Measurements from ENCODE around the gene NCAPG2. TPM values are rescaled to one million over a fixed set of nuclear protein-coding genes. Genes with fewer than 3 reads are reported as not detected.

NCAPG2 gene
- total RNA-seq, 1 experiment from 2014 or later = 99.4 TPM

DNA sequence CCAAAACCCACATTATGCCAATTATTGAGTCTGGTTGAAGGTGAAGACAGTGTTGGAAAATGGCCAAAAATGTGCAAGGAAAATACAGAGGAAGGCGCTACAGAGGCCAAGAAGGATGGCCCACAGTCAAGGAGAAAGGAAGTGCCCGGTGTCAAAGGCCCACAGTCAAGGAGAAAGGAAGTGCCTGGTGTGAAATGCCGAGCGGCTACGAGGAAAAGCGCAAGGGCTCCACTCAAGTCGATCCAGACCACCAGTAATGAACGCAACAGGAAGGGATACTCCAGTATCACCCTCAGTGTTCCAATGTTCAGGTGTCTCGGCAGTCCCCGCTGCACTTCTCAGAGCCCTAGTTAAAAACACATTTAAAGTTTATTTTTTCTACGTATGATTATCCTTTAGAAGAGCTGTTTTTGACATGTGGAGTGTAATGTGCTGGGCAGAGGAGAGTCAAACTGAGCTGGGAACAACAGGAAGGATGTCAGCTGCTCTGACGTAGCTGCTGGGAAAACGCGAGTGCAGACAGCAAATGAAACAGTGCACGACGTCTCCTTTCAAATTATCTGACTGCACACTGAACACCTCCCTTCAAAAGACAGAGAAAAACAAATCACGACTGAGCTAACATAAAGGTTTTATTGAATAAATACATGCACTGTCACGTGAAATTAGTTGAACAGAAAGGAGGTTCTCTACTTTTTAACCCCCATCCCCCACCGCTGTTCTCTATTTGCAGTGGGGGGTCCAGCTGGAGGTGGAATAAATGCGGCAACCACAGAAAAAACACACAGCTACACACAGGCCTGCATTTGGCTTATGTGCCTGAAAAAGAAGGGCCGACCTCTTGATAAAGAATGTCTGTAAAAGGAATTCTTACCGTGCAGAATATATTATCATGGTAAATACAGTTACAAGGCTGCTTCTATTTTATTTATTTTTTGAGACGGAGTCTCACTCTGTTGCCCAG is 26.1 kb upstream of the NCAPG2 start:
- no peak overlapping the region for H2BK12ac ChIP-seq (ENCODE audit: insufficient read length, low read depth, low read length)
- H3K4me1 ChIP-seq (ENCODE audit: insufficient read depth, low read length) = no peaks in the 10 kb centered on the region; the same call in 1 of the 2 replicates
- no peak overlapping the region for H3K56ac ChIP-seq (ENCODE audit: insufficient read length, low read depth, low read length)
- H3K4me2 ChIP-seq (ENCODE audit: insufficient read depth, insufficient read length, low read length) = no peak overlapping the region
- WGBS (ENCODE audit: extremely low coverage, insufficient read length, low lambda C conversion rate) = no CpG with 5 or more reads among the region's 23 CpGs
- H3K27me3 ChIP-seq (ENCODE audit: insufficient read depth, low read length) = no peaks in the 10 kb centered on the region
- no peak overlapping the region for H3K4ac ChIP-seq (ENCODE audit: low read depth, low read length)
- peak overlapping the region in 2 of 3 experiments; percentile 1 to 16; a peak in 3 of 7 replicates for H3K27ac Mint-ChIP-seq
- H3K4me3 Mint-ChIP-seq = no peak overlapping the region
- no peaks in the 10 kb centered on the region for H4K20me1 ChIP-seq (ENCODE audit: control insufficient read depth, insufficient read depth, insufficient read length)
- H3K36me3 Mint-ChIP-seq (ENCODE audit: insufficient read depth in 1 of 3, low read depth in 3 of 3) = peaks cover 3 to 30% (median 28%) of the 10 kb centered on the region in 3 experiments; a peak in 5 of 7 replicates
- no peak overlapping the region for H3K27ac ChIP-seq (ENCODE audit: insufficient read length, low read depth, low read length)
- H3K23me2 ChIP-seq (ENCODE audit: insufficient read length, low read depth, low read length, poor library complexity, severe bottlenecking) = no peaks in the 10 kb centered on the region
- no peak overlapping the region for H3K14ac ChIP-seq (ENCODE audit: insufficient read depth, low read length)
- no peak overlapping the region for H2AFZ ChIP-seq (ENCODE audit: low read length)
- no peak overlapping the region for H2BK5ac ChIP-seq (ENCODE audit: insufficient read length, low read length)
- H3K9me3 ChIP-seq (ENCODE audit: control insufficient read depth, low read depth, low read length) = no peaks in the 10 kb centered on the region
- H3K23ac ChIP-seq (ENCODE audit: insufficient read length, low read depth, low read length) = no peak overlapping the region
- no peak overlapping the region for H3K9ac ChIP-seq (ENCODE audit: extremely low read depth, insufficient read length, low read length)
- no peak overlapping the region for H2AK5ac ChIP-seq (ENCODE audit: insufficient read length, low read length)
- H2BK15ac ChIP-seq (ENCODE audit: low read depth, low read length) = no peak overlapping the region
- no peaks in the 10 kb centered on the region for H3K9me3 Mint-ChIP-seq
- DNase-seq = no peak
- no peak overlapping the region for H2BK120ac ChIP-seq (ENCODE audit: low read depth, low read length, poor library complexity, severe bottlenecking)
- H3K4me1 Mint-ChIP-seq = peaks cover 11 to 39% of the 10 kb centered on the region in 2 experiments
- no peaks in the 10 kb centered on the region for H3K79me2 ChIP-seq (ENCODE audit: insufficient read depth, low read length)
- no peak overlapping the region for H4K91ac ChIP-seq (ENCODE audit: insufficient read length, low read depth, low read length)
- H4K8ac ChIP-seq (replicated peaks; ENCODE audit: insufficient read length, low read depth, low read length) = no peak overlapping the region
- H4K5ac ChIP-seq (ENCODE audit: insufficient read length, low read depth, low read length) = no peak overlapping the region
- TF ChIP-seq, protein P1, sequence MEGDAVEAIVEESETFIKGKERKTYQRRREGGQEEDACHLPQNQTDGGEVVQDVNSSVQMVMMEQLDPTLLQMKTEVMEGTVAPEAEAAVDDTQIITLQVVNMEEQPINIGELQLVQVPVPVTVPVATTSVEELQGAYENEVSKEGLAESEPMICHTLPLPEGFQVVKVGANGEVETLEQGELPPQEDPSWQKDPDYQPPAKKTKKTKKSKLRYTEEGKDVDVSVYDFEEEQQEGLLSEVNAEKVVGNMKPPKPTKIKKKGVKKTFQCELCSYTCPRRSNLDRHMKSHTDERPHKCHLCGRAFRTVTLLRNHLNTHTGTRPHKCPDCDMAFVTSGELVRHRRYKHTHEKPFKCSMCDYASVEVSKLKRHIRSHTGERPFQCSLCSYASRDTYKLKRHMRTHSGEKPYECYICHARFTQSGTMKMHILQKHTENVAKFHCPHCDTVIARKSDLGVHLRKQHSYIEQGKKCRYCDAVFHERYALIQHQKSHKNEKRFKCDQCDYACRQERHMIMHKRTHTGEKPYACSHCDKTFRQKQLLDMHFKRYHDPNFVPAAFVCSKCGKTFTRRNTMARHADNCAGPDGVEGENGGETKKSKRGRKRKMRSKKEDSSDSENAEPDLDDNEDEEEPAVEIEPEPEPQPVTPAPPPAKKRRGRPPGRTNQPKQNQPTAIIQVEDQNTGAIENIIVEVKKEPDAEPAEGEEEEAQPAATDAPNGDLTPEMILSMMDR (conservative IDR thresholded peaks at IDR 0.05) = no peak
- no peaks in the 10 kb centered on the region for H3K27me3 Mint-ChIP-seq (ENCODE audit: low read depth)
- H2BK20ac ChIP-seq (ENCODE audit: low read depth, low read length, poor library complexity, severe bottlenecking) = no peak overlapping the region
- no peak overlapping the region for H3K18ac ChIP-seq (ENCODE audit: insufficient read length, low read depth, low read length)
- no peak overlapping the region for H3T11ph ChIP-seq (ENCODE audit: low read length)
- no peaks in the 10 kb centered on the region for H3K79me1 ChIP-seq (ENCODE audit: insufficient read depth, low read depth, low read length, poor library complexity, severe bottlenecking)
